ENCODE measurements around the gene FAM149B1. TPM values are rescaled to one million over a fixed set of nuclear protein-coding genes. Genes with fewer than 3 reads are reported as not detected.

The FAM149B1 gene
- total and polyA plus RNA-seq, 3 donors from 2014 or later: 28.7 to 65.1 (median 42.0) TPM

DNA sequence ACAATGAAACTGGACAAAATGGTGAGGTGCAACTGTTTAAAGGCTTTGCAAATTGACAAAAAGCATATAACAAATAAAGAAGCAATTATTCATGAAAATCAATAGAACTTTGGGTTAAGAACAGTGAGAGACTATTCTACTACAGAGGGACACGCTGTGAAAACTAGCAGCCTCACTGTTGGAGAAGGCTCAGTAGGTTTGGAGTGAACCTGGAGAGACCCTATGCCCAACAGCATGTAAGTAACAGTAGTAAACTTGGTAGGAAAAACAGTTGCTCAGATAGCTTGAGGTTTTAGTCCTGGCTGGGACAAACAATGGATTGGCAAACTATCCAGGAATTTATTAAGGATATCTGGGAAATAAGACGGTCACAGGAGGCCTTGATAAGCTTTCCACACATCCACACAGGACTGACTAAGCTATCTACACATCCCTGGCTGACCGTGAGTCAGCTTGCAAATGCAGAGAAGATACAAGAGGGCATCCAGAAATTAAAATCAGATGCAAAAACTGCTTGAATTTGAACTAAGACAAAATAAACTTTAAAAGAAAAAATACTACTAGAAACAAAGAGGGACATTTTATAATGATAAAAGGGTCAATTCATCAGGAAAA lies 15.9 kb downstream of the FAM149B1 start:
- no peaks in the 10 kb centered on the region for H3K9me3 ChIP-seq
- 74 to 85% methylated on average over 3 of the region's 3 CpGs for WGBS, 2 donors
- H3K4me1 ChIP-seq: no peaks in the 10 kb centered on the region
- H3K27me3 ChIP-seq: no peaks in the 10 kb centered on the region
- no peak for TF ChIP-seq POLR2A (IDR thresholded peaks at IDR 0.05)
- TF ChIP-seq CTCF (IDR thresholded peaks at IDR 0.05): no peak
- intact Hi-C loops (cut with DNase I; ENCODE audit: low total_unique reads): no loop called here
- no peak overlapping the region for H3K27ac ChIP-seq
- H3K4me3 ChIP-seq: no peak overlapping the region
- no peaks in the 10 kb centered on the region for H3K36me3 ChIP-seq (ENCODE audit: low read depth, missing control alignments)
- no peak for DNase-seq

DNA sequence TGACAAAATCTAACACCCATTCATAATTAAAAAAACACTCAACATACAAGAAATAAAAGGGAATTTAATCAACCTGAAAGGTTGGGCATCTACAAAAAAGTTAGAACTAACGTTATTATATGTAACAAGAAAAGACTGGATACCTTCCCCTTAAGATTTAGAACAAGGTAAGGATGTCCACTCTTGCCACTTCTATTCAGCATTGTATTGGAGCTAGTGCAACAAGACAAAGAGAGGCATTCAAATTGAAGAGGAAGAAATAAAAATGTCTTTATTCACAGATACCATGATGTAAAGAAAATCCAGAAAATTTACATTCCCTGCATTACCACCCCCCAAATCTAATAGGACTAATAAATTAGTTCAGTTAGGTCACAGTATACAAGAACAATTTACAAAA lies 18.3 kb downstream of the FAM149B1 start:
- TF ChIP-seq POLR2A (IDR thresholded peaks at IDR 0.05): no peak
- no peak for TF ChIP-seq CTCF (IDR thresholded peaks at IDR 0.05)
- DNase-seq: no peak
- intact Hi-C loops (cut with DNase I; ENCODE audit: low total_unique reads): no loop called here
- no peaks in the 10 kb centered on the region for H3K9me3 ChIP-seq
- H3K27me3 ChIP-seq: no peaks in the 10 kb centered on the region
- 80 to 83% methylated on average over 1 of the region's 1 CpG for WGBS, 2 donors
- no peak overlapping the region for H3K4me3 ChIP-seq
- H3K27ac ChIP-seq: no peak overlapping the region
- no peaks in the 10 kb centered on the region for H3K4me1 ChIP-seq
- H3K36me3 ChIP-seq (ENCODE audit: low read depth, missing control alignments): no peaks in the 10 kb centered on the region

DNA sequence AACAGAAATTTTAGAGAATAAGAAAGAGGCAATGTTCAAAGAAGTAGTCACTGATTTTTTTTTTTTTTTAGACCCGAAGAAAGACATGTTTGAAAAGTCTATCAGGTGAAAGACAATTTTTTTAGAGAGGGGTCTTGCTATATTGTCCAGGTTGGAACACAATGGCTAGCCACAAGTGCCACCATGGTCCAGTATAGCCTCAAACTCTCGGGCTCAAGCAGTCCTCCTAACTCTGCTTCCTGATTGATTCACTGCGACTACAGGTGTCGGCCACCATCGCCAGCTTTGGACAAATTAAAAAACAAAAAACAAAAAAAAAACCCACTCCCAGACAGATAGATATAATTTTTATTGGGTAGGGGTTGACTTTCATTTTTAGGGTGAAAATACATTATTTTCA lies 22.3 kb downstream of the FAM149B1 start:
- H3K4me3 ChIP-seq: no peak overlapping the region
- TF ChIP-seq POLR2A (IDR thresholded peaks at IDR 0.05): no peak
- no peak for TF ChIP-seq CTCF (IDR thresholded peaks at IDR 0.05)

GRCh38 chr10:73205081-73205480 lies 37.2 kb downstream of the FAM149B1 start:
- 94 to 98% methylated on average over 3 of the region's 3 CpGs for WGBS, 2 donors
- no peak for TF ChIP-seq POLR2A (IDR thresholded peaks at IDR 0.05)
- intact Hi-C loops (cut with DNase I; ENCODE audit: low total_unique reads): no loop called here
- H3K27me3 ChIP-seq: no peaks in the 10 kb centered on the region
- DNase-seq: no peak
- H3K4me3 ChIP-seq: no peak overlapping the region
- no peaks in the 10 kb centered on the region for H3K9me3 ChIP-seq
- no peak overlapping the region for H3K27ac ChIP-seq
- H3K4me1 ChIP-seq: no peaks in the 10 kb centered on the region
- no peaks in the 10 kb centered on the region for H3K36me3 ChIP-seq (ENCODE audit: low read depth, missing control alignments)

More for the DNA sequence above, 22.3 kb downstream of the FAM149B1 start:
- intact Hi-C loops (cut with DNase I; ENCODE audit: low total_unique reads): no loop called here
- H3K9me3 ChIP-seq: no peaks in the 10 kb centered on the region
- DNase-seq: no peak
- no peaks in the 10 kb centered on the region for H3K4me1 ChIP-seq
- no peak overlapping the region for H3K27ac ChIP-seq
- 93 to 98% methylated on average over 5 of the region's 5 CpGs for WGBS, 2 donors
- no peaks in the 10 kb centered on the region for H3K36me3 ChIP-seq (ENCODE audit: low read depth, missing control alignments)
- H3K27me3 ChIP-seq: no peaks in the 10 kb centered on the region

DNA sequence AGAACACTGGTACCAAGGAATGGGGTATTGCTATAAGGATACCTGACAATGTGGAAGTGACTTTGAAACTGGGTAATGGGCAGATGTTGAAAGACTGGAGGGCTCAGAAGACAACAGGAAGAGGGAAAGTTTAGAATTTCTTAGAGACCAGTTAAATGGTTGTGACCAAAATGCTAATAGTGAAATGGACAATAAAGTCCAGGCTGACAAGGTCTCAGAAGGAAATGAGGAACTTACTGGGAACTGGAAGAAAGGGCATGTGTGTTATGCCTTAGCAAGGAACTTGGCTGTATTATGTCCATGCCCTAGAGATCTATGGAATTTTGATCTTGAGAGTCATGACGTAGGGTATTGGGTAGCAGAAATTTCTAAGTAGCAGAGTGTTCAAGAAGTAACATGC lies 38.0 kb downstream of the FAM149B1 start:
- H3K4me3 ChIP-seq: no peak overlapping the region
- DNase-seq: no peak
- 97 to 100% methylated on average over 1 of the region's 1 CpG for WGBS, 2 donors
- H3K9me3 ChIP-seq: no peaks in the 10 kb centered on the region
- no peaks in the 10 kb centered on the region for H3K27me3 ChIP-seq
- no peaks in the 10 kb centered on the region for H3K36me3 ChIP-seq (ENCODE audit: low read depth, missing control alignments)
- intact Hi-C loops (cut with DNase I; ENCODE audit: low total_unique reads): no loop called here
- TF ChIP-seq CTCF (IDR thresholded peaks at IDR 0.05) (no peak), POLR2A (IDR thresholded peaks at IDR 0.05) (no peak)
- H3K4me1 ChIP-seq: no peaks in the 10 kb centered on the region
- H3K27ac ChIP-seq: no peak overlapping the region

Measured in testis (tissue), 3 donors.